ENCODE data around the gene ADSS2. TPM values are rescaled to one million over a fixed set of nuclear protein-coding genes. Genes with fewer than 3 reads are reported as not detected.

ADSS2 gene
- total RNA-seq, 1 donor = 51.2 TPM

DNA sequence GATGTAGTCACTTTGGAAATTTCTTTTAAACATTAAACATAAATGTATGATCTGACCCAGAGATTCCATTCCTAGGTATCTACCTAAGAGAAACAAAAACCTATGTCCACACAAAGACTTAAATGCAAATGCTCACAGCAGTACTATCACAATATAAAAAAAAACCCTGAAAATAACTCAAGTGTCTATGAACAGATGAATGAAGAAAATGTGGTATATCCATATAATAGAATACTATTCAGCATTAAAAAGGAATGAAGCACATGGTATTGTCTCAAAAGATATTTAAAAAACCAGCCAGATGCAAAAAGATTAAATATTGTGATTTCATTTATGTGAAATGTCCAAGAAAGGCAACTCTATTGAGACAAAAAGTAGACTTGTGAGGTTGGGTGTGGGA lies 48.3 kb downstream of the ADSS2 start:
- DNase-seq (ENCODE audit: low read depth) = no peak
- TF ChIP-seq, protein P1, sequence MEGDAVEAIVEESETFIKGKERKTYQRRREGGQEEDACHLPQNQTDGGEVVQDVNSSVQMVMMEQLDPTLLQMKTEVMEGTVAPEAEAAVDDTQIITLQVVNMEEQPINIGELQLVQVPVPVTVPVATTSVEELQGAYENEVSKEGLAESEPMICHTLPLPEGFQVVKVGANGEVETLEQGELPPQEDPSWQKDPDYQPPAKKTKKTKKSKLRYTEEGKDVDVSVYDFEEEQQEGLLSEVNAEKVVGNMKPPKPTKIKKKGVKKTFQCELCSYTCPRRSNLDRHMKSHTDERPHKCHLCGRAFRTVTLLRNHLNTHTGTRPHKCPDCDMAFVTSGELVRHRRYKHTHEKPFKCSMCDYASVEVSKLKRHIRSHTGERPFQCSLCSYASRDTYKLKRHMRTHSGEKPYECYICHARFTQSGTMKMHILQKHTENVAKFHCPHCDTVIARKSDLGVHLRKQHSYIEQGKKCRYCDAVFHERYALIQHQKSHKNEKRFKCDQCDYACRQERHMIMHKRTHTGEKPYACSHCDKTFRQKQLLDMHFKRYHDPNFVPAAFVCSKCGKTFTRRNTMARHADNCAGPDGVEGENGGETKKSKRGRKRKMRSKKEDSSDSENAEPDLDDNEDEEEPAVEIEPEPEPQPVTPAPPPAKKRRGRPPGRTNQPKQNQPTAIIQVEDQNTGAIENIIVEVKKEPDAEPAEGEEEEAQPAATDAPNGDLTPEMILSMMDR (IDR thresholded peaks at IDR 0.05; ENCODE audit: insufficient read depth, low read length) = no peak
- no peak overlapping the region for H3K4me3 ChIP-seq (ENCODE audit: low read depth, low read length)

DNA sequence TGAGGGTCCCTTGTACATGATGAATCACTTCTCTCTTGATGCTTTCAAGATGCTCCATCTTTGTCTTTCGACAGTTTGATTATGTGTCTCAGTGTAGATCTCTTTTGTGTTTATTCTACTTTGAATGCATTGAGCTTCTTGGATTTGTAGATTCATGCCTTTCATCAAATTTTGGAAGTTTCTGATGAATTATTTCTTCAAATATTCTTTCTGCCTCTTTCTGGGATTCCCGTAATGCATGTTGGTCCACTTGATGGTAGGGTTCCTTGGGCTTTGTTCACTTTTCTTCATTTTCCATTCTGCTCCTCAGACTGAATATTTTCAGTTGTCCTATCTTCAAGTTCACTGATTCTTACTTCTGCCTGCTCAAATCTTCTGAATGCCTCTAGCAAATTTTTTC lies 50.7 kb downstream of the ADSS2 start:
- TF ChIP-seq, protein P1 (IDR thresholded peaks at IDR 0.05; ENCODE audit: insufficient read depth, low read length) = no peak
- DNase-seq (ENCODE audit: low read depth) = no peak

DNA sequence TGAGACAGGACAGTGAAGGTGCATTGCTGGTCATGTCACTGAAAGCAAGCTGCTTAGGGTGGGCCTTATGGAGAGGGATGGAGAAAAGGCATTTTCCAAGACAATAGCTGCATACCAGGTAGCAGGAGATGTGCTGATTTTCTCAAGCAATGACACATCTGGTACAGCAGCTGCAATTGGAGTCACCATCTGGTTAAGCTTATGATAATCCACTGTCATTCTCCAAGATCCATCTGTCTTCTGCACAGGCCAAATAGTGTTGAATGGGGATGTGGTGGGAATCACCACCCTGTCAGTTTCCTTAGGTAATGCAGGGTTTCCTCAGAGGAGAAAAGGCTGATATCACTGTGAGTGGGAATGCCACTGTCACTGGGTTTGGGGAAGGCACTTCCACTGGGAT lies 54.6 kb downstream of the ADSS2 start:
- no peak overlapping the region for H3K4me3 ChIP-seq (ENCODE audit: low read depth, low read length)
- no peak for DNase-seq (ENCODE audit: low read depth)
- TF ChIP-seq, protein P1 (IDR thresholded peaks at IDR 0.05; ENCODE audit: insufficient read depth, low read length) = no peak

More for the DNA sequence above, 50.7 kb downstream of the ADSS2 start:
- H3K4me3 ChIP-seq (ENCODE audit: low read depth, low read length) = no peak overlapping the region

DNA sequence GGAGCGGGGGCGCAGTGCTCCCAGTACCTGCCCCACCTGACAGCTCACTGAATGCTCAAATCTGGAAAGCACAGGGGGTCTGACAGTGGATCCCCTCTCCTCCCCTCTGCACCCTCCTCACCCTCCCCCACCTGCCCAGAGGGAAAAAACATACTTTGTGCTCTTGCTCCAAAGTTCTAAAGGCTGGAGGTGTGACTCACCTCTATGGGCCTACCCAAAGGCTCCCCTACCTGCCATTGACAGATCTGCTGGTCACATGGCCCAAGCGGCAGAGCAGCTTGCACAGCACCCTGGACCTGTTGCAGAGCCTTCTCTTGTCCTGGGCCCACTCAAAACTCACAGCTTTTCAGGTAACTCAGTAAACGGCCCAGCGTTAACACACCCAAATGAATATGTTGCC lies 55.7 kb downstream of the ADSS2 start:
- H3K4me3 ChIP-seq (ENCODE audit: low read depth, low read length) = no peak overlapping the region
- TF ChIP-seq, protein P1 (IDR thresholded peaks at IDR 0.05; ENCODE audit: insufficient read depth, low read length) = no peak
- no peak for DNase-seq (ENCODE audit: low read depth)

DNA sequence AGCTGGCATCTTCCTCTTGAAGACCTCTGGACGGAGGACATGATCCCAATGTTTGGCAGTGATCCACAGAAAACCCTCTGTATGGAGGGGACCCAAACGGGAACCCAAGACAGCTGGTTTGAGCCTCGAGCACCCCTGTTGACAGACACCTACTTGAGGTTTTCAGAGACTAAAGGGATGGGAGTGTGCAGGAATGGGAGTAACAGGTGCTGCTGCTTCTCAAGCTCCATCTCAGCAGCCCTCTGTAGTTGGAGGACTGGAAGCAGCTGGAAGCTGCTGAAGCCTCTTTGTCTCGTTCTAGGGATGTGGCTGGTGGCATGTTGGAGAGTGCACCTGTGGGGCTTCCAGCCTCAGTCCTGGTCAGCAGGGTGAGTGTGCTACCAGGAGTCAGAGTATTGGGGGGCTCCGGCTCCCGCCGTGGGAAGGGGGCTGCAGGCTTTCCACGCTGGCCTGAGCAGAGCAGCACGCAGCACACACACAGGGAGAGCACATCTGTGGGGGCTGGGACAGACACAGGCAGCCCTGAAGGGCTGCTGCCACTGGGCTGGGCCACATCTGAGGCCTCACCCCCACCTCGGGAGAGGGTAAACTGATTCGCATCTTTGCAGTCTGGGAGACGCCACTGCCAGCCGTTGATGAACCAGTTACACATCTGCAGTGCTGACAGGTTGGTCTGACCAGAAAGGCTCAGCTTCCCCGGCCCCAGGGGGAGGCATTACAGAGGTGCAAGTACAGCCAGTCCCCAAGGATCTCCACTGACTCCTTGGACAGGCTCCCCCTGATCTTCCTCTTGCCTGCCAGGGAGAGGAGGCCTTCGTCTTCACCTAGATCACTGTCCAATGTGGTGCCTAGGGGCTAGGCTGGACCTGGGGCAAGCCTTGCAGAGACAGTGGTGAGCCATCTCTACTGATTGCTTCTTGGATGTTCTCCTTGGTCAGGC lies 56.6 kb downstream of the ADSS2 start:
- no peak overlapping the region for H3K4me3 ChIP-seq (ENCODE audit: low read depth, low read length)
- TF ChIP-seq, protein P1 (IDR thresholded peaks at IDR 0.05; ENCODE audit: insufficient read depth, low read length) = no peak
- DNase-seq (ENCODE audit: low read depth) = no peak

DNA sequence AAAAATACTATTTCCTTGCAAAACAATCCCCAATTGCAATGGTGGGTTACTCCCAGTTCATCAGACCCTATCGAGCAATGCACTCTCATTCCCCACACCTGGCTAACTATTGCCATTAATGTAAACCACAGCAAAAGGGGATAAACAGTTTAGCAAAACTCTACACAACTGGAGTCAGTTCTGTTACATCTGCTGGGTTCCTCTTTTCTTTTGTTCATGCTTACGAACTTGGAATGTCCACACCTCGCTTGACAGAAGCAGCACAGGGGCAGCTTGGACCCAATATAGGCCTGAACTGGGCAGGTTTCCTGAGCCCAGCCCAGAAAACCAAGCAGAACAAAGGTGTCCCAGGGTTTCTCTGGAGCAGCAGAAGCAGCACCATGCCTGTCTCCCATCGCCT lies 57.4 kb downstream of the ADSS2 start:
- TF ChIP-seq, protein P1 (IDR thresholded peaks at IDR 0.05; ENCODE audit: insufficient read depth, low read length) = no peak
- DNase-seq (ENCODE audit: low read depth) = no peak

More for the DNA sequence above, 57.4 kb downstream of the ADSS2 start:
- no peak overlapping the region for H3K4me3 ChIP-seq (ENCODE audit: low read depth, low read length)
